PC-9 (cell line): ENCODE results near the gene RABL2A. TPM values are rescaled to one million over a fixed set of nuclear protein-coding genes. Genes with fewer than 3 reads are reported as not detected.
A peak's percentile ranks its signal among the peaks of the same experiment; 100 is the strongest.
"Not testable (repeated sequence)": the region's sequence is repeated elsewhere in the genome, so short reads cannot be mapped to it uniquely, and the experiment has no call there.

ENCODE experiments used
- BruUV-seq: library from RNA; stranded (reverse); fragments of 400-500 nt; replicated peaks from 2 replicates; lab custom pipeline; 2021; lab: Mats Ljungman, UMichigan
- CTCF ChIA-PET: fragments of 300-600 bp; sonication (Branson Sonifier 250); formaldehyde crosslinking; loops from one replicate; lab custom pipeline; 2022; ENCODE audit warnings: antibody characterized with exemption; lab: Charles Lee
- POLR2A ChIA-PET: fragments of 300-600 bp; sonication (Branson Sonifier 250); formaldehyde crosslinking; loops from one replicate; lab custom pipeline; 2022; ENCODE audit warnings: antibody characterized with exemption; ENCODE audit not compliant: unreplicated experiment; lab: Charles Lee
- DNase-seq, 2 experiments: peaks; one replicate each; pipeline versions ENCODE4 v3.0.0 to v3.0.0-alpha.2; 2015 to 2022; ENCODE audit warnings: mixed read lengths in 1 of 2
- H2AFZ ChIP-seq: fragments of 200-600 bp; sonication (generic); 2 replicates; pipeline ENCODE4 v1.8.1; 2017; ENCODE audit warnings: antibody characterized with exemption
- H3F3A ChIP-seq: fragments of 200-600 bp; sonication (generic); 2 replicates; pipeline ENCODE4 v1.8.1; 2017; ENCODE audit warnings: antibody characterized with exemption, mild to moderate bottlenecking, low read depth; ENCODE audit not compliant: insufficient read depth
- H3K27ac ChIP-seq: fragments of 200-600 bp; sonication (generic); 2 replicates; pipeline ENCODE4 v1.6.1; 2016; ENCODE audit warnings: mixed run types
- H3K27me3 ChIP-seq: fragments of 200-600 bp; sonication (generic); 2 replicates; pipeline ENCODE4 v1.6.1; 2016; ENCODE audit warnings: low read depth, mixed run types; ENCODE audit not compliant: insufficient read depth
- H3K36me3 ChIP-seq: fragments of 200-600 bp; sonication (generic); 2 replicates; pipeline ENCODE4 v1.6.1; 2016; ENCODE audit warnings: low read depth, mixed run types
- H3K4me1 ChIP-seq: fragments of 200-600 bp; sonication (generic); replicated peaks from 2 replicates; pipeline ENCODE4 v1.6.1; 2016; ENCODE audit warnings: mixed run types; ENCODE audit not compliant: insufficient read depth
- H3K4me2 ChIP-seq: fragments of 200-600 bp; sonication (generic); 2 replicates; pipeline ENCODE4 v1.6.1; 2017; ENCODE audit warnings: mixed run types
- H3K4me3 ChIP-seq: fragments of 200-600 bp; sonication (generic); 2 replicates; pipeline ENCODE4 v1.6.1; 2016; ENCODE audit warnings: mixed run types
- H3K79me2 ChIP-seq: fragments of 200-600 bp; sonication (generic); 2 replicates; pipeline ENCODE4 v1.6.1; 2017; ENCODE audit warnings: low read depth, mixed run types
- H3K9me2 ChIP-seq: fragments of 200-600 bp; sonication (generic); 2 replicates; pipeline ENCODE4 v1.8.1; 2017; ENCODE audit warnings: mild to moderate bottlenecking; ENCODE audit not compliant: insufficient read depth
- H3K9me3 ChIP-seq: fragments of 200-600 bp; sonication (generic); 2 replicates; pipeline ENCODE4 v1.8.1; 2016; ENCODE audit warnings: low read depth; ENCODE audit not compliant: insufficient read depth
- H4K20me1 ChIP-seq: fragments of 200-600 bp; sonication (generic); 2 replicates; pipeline ENCODE4 v1.8.1; 2017; ENCODE audit not compliant: insufficient read depth
- EZH2 ChIP-seq: fragments of 200-600 bp; sonication (generic); IDR thresholded peaks from 2 replicates; pipeline ENCODE4 v1.8.0; 2017; ENCODE audit warnings: antibody characterized with exemption, low read depth
- intact Hi-C: fragments of 100-400 bp; cut with micrococcal nuclease; formaldehyde crosslinking; loops from one replicate; pipeline ENCODE4 v1.10.0; 2022; ENCODE audit not compliant: unreplicated experiment
- microRNA-seq: library from miRNA; unstranded; fragments of <30 nt; microRNA quantifications from one replicate; pipeline ENCODE4 v1.2.0, GENCODE V29; 2021; ENCODE audit warnings: borderline number of aligned reads, borderline replicate concordance
- total RNA-seq: library from RNA; stranded (reverse); gene quantifications from 2 replicates; pipeline ENCODE4 v1.2.3, GENCODE V29; 2021
- TF ChIP-seq, protein P1 (sequence below): fragments of 200-600 bp; sonication (generic); conservative IDR thresholded peaks from 2 replicates; pipeline ENCODE4 v1.6.1; 2017; ENCODE audit warnings: mixed run types, antibody characterized with exemption, mild to moderate bottlenecking, moderate library complexity

The RABL2A gene
- total RNA-seq, 1 experiment from 2014 or later: 27.7 TPM

DNA sequence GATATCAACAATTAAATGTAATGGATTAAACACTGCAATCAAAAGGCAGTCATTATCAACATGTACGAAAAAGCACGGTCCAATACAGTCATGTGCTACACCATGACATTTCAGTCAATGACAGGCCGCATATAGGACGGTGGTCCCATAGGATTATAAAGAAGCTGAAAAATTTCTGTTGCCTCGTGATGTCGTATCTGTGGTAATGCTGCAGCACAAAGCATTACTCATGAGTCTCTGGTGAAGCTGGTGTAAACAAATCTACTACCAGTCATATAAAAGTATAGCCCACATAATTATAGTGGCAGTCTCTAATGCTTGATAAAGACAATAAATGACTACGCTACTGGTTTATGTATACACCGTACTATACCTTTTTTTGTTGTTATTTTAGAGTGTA is 58.4 kb downstream of the RABL2A start:
- Histone ChIP-seq H3K4me2 (no peak overlapping the region), H3K36me3 (no peaks in the 10 kb centered on the region), H3F3A (no peaks in the 10 kb centered on the region), H3K4me1 (peaks cover 7% of the 10 kb centered on the region; the same call in 1 of the 2 replicates), H3K9me3 (no peaks in the 10 kb centered on the region), H3K79me2 (no peaks in the 10 kb centered on the region), H3K4me3 (no peak overlapping the region), H3K27me3 (no peaks in the 10 kb centered on the region), H4K20me1 (no peaks in the 10 kb centered on the region), H2AFZ (no peak overlapping the region), H3K9me2 (no peaks in the 10 kb centered on the region; the same call in 1 of the 2 replicates), H3K27ac (no peak overlapping the region)
- ChIA-PET CTCF (no interaction called here), POLR2A (interaction anchor here (0.6 kb wide), 1 partner anchor 879 kb away, joined by 4 read pairs; no protein-coding TSS in a partner anchor)
- intact Hi-C loops: no loop called here
- DNase-seq: no peak
- TF ChIP-seq, protein P1, sequence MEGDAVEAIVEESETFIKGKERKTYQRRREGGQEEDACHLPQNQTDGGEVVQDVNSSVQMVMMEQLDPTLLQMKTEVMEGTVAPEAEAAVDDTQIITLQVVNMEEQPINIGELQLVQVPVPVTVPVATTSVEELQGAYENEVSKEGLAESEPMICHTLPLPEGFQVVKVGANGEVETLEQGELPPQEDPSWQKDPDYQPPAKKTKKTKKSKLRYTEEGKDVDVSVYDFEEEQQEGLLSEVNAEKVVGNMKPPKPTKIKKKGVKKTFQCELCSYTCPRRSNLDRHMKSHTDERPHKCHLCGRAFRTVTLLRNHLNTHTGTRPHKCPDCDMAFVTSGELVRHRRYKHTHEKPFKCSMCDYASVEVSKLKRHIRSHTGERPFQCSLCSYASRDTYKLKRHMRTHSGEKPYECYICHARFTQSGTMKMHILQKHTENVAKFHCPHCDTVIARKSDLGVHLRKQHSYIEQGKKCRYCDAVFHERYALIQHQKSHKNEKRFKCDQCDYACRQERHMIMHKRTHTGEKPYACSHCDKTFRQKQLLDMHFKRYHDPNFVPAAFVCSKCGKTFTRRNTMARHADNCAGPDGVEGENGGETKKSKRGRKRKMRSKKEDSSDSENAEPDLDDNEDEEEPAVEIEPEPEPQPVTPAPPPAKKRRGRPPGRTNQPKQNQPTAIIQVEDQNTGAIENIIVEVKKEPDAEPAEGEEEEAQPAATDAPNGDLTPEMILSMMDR: no peak
- TF ChIP-seq EZH2: no peak
- no TSS peak for BruUV-seq

- TF ChIP-seq, protein P1: no peak
- no peak for TF ChIP-seq EZH2
- ChIA-PET CTCF (no interaction called here), POLR2A (no interaction called here)
- Histone ChIP-seq H3K4me1 (peaks cover 7% of the 10 kb centered on the region; the same call in 1 of the 2 replicates), H3K9me2 (no peaks in the 10 kb centered on the region; the same call in 1 of the 2 replicates), H3K79me2 (no peaks in the 10 kb centered on the region), H4K20me1 (no peaks in the 10 kb centered on the region), H3K9me3 (no peaks in the 10 kb centered on the region), H3K27me3 (no peaks in the 10 kb centered on the region), H3K4me2 (no peak overlapping the region), H3K4me3 (no peak overlapping the region), H2AFZ (no peak overlapping the region), H3F3A (no peaks in the 10 kb centered on the region), H3K36me3 (no peaks in the 10 kb centered on the region), H3K27ac (no peak overlapping the region)
- DNase-seq: peak in 1 of 2 experiments; percentile 66
- intact Hi-C loops: no loop called here
- no TSS peak for BruUV-seq
Observed at GRCh38 chr2:113686537-113686936, 59.5 kb downstream of the RABL2A start.

- intact Hi-C loops, H3K27me3 ChIP-seq, H3K36me3 ChIP-seq, H3K4me3 ChIP-seq, H2AFZ ChIP-seq, CTCF ChIA-PET, H3F3A ChIP-seq, H3K9me3 ChIP-seq, H3K9me2 ChIP-seq, H4K20me1 ChIP-seq, H3K4me1 ChIP-seq, BruUV-seq, H3K79me2 ChIP-seq, H3K4me2 ChIP-seq, H3K27ac ChIP-seq, DNase-seq: not testable (repeated sequence)
- POLR2A ChIA-PET: interaction anchor here (0.7 kb wide), 1 partner anchor 259 kb away, joined by 5 read pairs; no protein-coding TSS in a partner anchor
Observed at GRCh38 chr2:113690871-113691270, 63.8 kb downstream of the RABL2A start.

Small RNAs within 50 kb of the gene (microRNA-seq; reads per million reads assigned to microRNA genes)
- gene MIR1302-3: not detected

Other genes starting within 250 kb of the RABL2A start
- 37.5 and 42.2 TPM in 2 replicates for gene ZNG1B, start 189.6 kb upstream of the RABL2A start, total RNA-seq
- gene FOXD4L1, start 128.6 kb upstream of the RABL2A start, total RNA-seq: 0.28 and 0.43 TPM in 2 replicates
- 41.6 and 43.5 TPM in 2 replicates for gene SLC35F5, start 129.4 kb downstream of the RABL2A start, total RNA-seq